A673 (cell line): ENCODE data around the gene CELF4. TPM values are rescaled to one million over a fixed set of nuclear protein-coding genes. Genes with fewer than 3 reads are reported as not detected.

Source experiments
- BruUV-seq: library from RNA; stranded (reverse); fragments of 400-500 nt; replicated peaks from 2 replicates; lab custom pipeline; 2021; lab: Mats Ljungman, UMichigan
- CTCF ChIA-PET: fragments of 300-600 bp; sonication (Branson Sonifier 250); formaldehyde crosslinking; loops from one replicate; lab custom pipeline; 2022; ENCODE audit warnings: antibody characterized with exemption; lab: Charles Lee
- POLR2A ChIA-PET: fragments of 300-600 bp; sonication (Branson Sonifier 250); formaldehyde crosslinking; loops from one replicate; lab custom pipeline; 2022; ENCODE audit warnings: antibody characterized with exemption; ENCODE audit not compliant: low non-redundant PET; lab: Charles Lee
- DNase-seq: peaks from one replicate; pipeline ENCODE4 v3.0.0-alpha.2; 2015; ENCODE audit warnings: low spot score
- H3K27ac ChIP-seq: fragments of 200-600 bp; sonication (generic); 2 replicates; pipeline ENCODE4 v1.5.1; 2016; ENCODE audit warnings: mixed run types, low read depth, mild to moderate bottlenecking, mixed read lengths, antibody characterized with exemption, low read length; ENCODE audit not compliant: poor library complexity, severe bottlenecking
- H3K27me3 ChIP-seq: fragments of 200-600 bp; sonication (generic); replicated peaks from 2 replicates; pipeline ENCODE4 v1.6.1; 2017; ENCODE audit warnings: mixed run types, low read depth, mild to moderate bottlenecking, mixed read lengths, antibody characterized with exemption, low read length; ENCODE audit not compliant: insufficient read depth, poor library complexity
- H3K36me3 ChIP-seq: fragments of 200-600 bp; sonication (generic); 2 replicates; pipeline ENCODE4 v1.6.1; 2016; ENCODE audit warnings: mixed run types, mild to moderate bottlenecking, mixed read lengths, antibody characterized with exemption, low read length; ENCODE audit not compliant: insufficient read depth, poor library complexity, severe bottlenecking
- H3K4me1 ChIP-seq: fragments of 200-600 bp; sonication (generic); 2 replicates; pipeline ENCODE4 v1.6.1; 2017; ENCODE audit warnings: mixed run types, mild to moderate bottlenecking, mixed read lengths, antibody characterized with exemption, low read length; ENCODE audit not compliant: insufficient read depth, poor library complexity, severe bottlenecking
- H3K4me3 ChIP-seq: fragments of 200-600 bp; sonication (generic); 2 replicates; pipeline ENCODE4 v1.5.1; 2016; ENCODE audit warnings: low read depth, mixed run types, mild to moderate bottlenecking, mixed read lengths, low read length; ENCODE audit not compliant: poor library complexity, severe bottlenecking
- H3K9me3 ChIP-seq: fragments of 200-600 bp; sonication (generic); 2 replicates; pipeline ENCODE4 v1.6.1; 2016; ENCODE audit warnings: mixed run types, low read depth, mild to moderate bottlenecking, mixed read lengths, antibody characterized with exemption, low read length; ENCODE audit not compliant: poor library complexity, severe bottlenecking
- CTCF ChIP-seq: fragments of 300-800, 200-600 bp; sonication (generic); conservative IDR thresholded peaks from 2 replicates; pipeline ENCODE4 v1.5.1; 2017; ENCODE audit warnings: low read depth, mild to moderate bottlenecking, antibody characterized with exemption, low read length, moderate library complexity, mixed read lengths
- EZH2 ChIP-seq: fragments of 200-600 bp; sonication (generic); IDR thresholded peaks from 2 replicates; pipeline ENCODE4 v1.6.1; 2017; ENCODE audit warnings: borderline replicate concordance, low read depth, mild to moderate bottlenecking, mixed read lengths, antibody characterized with exemption, low read length; ENCODE audit not compliant: poor library complexity, severe bottlenecking
- intact Hi-C: fragments of 100-400 bp; cut with micrococcal nuclease; formaldehyde crosslinking; loops from one replicate; pipeline ENCODE4 v1.10.0; 2022; ENCODE audit not compliant: unreplicated experiment
- total RNA-seq: library from RNA; stranded (reverse); gene quantifications from 2 replicates; pipeline ENCODE4 v1.2.3, GENCODE V29; 2021

Gene CELF4
- total RNA-seq, 1 experiment from 2014 or later: not detected

GRCh38 chr18:37521510-37522465, 43.8 kb downstream of the CELF4 start:
- DNase-seq: no peak
- Histone ChIP-seq H3K27me3 (peaks cover 80% of the 10 kb centered on the region), H3K9me3 (no peaks in the 10 kb centered on the region), H3K4me3 (no peak overlapping the region), H3K4me1 (no peaks in the 10 kb centered on the region), H3K36me3 (no peaks in the 10 kb centered on the region), H3K27ac (no peak overlapping the region)
- CTCF ChIA-PET: no interaction called here
- intact Hi-C loops: no loop called here
- no TSS peak for BruUV-seq
- no peak for TF ChIP-seq CTCF
- TF ChIP-seq EZH2: no peak
- POLR2A ChIA-PET: no interaction called here

DNA sequence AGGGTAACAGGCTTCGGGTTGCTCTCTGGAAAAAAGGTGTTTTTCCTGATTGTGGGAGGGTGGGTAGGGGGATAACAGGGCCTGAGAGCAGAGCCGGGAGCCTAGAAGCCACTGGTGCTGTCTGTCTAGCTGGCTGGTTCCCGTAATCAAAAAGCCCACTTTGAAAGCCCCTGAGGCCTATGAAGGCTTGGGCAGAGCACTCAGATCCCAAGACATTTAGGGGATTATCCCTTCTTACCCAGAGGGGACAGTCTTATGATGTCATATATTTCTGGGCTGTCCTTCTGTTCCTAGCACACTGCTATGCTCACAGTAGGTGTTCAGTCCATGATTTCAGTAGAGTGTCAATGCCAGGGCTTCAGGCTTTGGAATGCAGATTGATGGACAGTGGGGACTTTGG, 45.1 kb downstream of the CELF4 start:
- TF ChIP-seq EZH2 (no peak), CTCF (no peak)
- DNase-seq: no peak
- Histone ChIP-seq H3K36me3 (no peaks in the 10 kb centered on the region), H3K27ac (no peak overlapping the region), H3K4me3 (no peak overlapping the region), H3K4me1 (no peaks in the 10 kb centered on the region), H3K9me3 (no peaks in the 10 kb centered on the region), H3K27me3 (peaks cover 79% of the 10 kb centered on the region)
- ChIA-PET POLR2A (no interaction called here), CTCF (no interaction called here)
- BruUV-seq: no TSS peak
- intact Hi-C loops: no loop called here

DNA sequence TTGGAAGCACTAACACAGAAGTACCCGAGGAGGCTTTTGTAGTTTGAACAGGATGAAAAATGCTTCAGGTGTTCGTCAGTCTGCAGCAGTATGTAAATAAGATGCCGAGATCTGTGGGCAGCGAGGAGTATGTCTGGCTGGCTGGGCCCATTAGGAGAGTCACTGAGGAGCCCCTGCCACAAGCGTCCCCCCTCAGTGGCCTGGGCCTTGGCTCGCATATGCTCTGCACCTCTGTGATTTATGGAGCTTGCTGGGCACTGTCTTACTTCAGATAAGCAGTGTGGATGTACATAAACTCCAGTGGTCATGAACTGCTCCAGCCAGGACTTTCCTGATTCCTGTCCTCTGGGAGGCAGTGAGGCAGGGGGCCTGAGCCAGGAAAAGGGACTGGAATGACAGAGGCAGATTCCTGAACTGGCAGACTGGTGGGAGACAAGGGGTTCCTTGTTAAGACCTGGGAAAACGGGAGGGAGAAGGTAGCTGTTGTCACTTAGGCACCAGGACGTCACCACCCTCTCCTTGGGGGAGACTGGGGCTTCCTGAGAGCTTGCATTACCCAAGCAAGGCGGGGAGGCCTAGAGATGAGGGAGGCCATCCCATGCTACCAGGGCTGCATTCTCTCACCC, 46.0 kb downstream of the CELF4 start:
- no TSS peak for BruUV-seq
- TF ChIP-seq EZH2 (no peak), CTCF (no peak)
- POLR2A ChIA-PET: no interaction called here
- DNase-seq: no peak
- no peaks in the 10 kb centered on the region for H3K36me3 ChIP-seq
- H3K9me3 ChIP-seq: no peaks in the 10 kb centered on the region
- H3K27ac ChIP-seq: no peak overlapping the region
- no peaks in the 10 kb centered on the region for H3K4me1 ChIP-seq
- CTCF ChIA-PET: no interaction called here
- intact Hi-C loops: no loop called here
- no peak overlapping the region for H3K4me3 ChIP-seq
- peaks cover 73% of the 10 kb centered on the region for H3K27me3 ChIP-seq
